MM.1S (cell line): ENCODE results near the gene PDYN.

ENCODE experiments used
- DNase-seq: peaks from one replicate; pipeline ENCODE4 v3.0.0-alpha.2; 2015
- H2AFZ ChIP-seq: fragments of 300-600 bp; sonication (generic); 2 replicates; pipeline ENCODE4 v1.6.0; 2016; ENCODE audit warnings: antibody characterized with exemption, low read length
- H3F3A ChIP-seq: fragments of 300-600 bp; sonication (generic); 2 replicates; pipeline ENCODE4 v1.6.1; 2016; ENCODE audit warnings: mild to moderate bottlenecking, antibody characterized with exemption, low read length, moderate library complexity, mixed read lengths; ENCODE audit not compliant: insufficient read depth
- H3K27ac ChIP-seq: fragments of 300-600 bp; sonication (generic); 2 replicates; pipeline ENCODE4 v1.5.1; 2016; ENCODE audit warnings: mild to moderate bottlenecking, low read length
- H3K27me3 ChIP-seq: fragments of 300-600 bp; sonication (generic); replicated peaks from 2 replicates; pipeline ENCODE4 v1.6.0; 2016; ENCODE audit warnings: low read length; ENCODE audit not compliant: insufficient read depth
- H3K36me3 ChIP-seq: fragments of 300-600 bp; sonication (generic); replicated peaks from 2 replicates; pipeline ENCODE4 v1.6.1; 2016; ENCODE audit warnings: mild to moderate bottlenecking, low read length, mixed read lengths; ENCODE audit not compliant: insufficient read depth
- H3K4me1 ChIP-seq: fragments of 300-600 bp; sonication (generic); 2 replicates; pipeline ENCODE4 v1.6.1; 2016; ENCODE audit warnings: low read length, mixed read lengths
- H3K4me2 ChIP-seq: fragments of 300-600 bp; sonication (generic); 2 replicates; pipeline ENCODE4 v1.6.0; 2016; ENCODE audit warnings: low read depth, low read length
- H3K4me3 ChIP-seq: fragments of 300-600 bp; sonication (generic); 2 replicates; pipeline ENCODE4 v1.5.1; 2016; ENCODE audit warnings: low read length, mixed read lengths
- H3K79me2 ChIP-seq: fragments of 300-600 bp; sonication (generic); 2 replicates; pipeline ENCODE4 v1.6.1; 2016; ENCODE audit warnings: mixed run types, low read length, mixed read lengths
- H3K9ac ChIP-seq: fragments of 300-600 bp; sonication (generic); 2 replicates; pipeline ENCODE4 v1.6.1; 2016; ENCODE audit warnings: low read length, mixed read lengths
- H3K9me2 ChIP-seq: fragments of 300-600 bp; sonication (generic); replicated peaks from 2 replicates; pipeline ENCODE4 v1.6.1; 2016; ENCODE audit warnings: mild to moderate bottlenecking, low read length, mixed read lengths; ENCODE audit not compliant: insufficient read depth
- H3K9me3 ChIP-seq: fragments of 300-600 bp; sonication (generic); replicated peaks from 2 replicates; pipeline ENCODE4 v1.6.1; 2016; ENCODE audit warnings: mild to moderate bottlenecking, low read length, mixed read lengths; ENCODE audit not compliant: insufficient read depth
- H4K20me1 ChIP-seq: fragments of 300-600 bp; sonication (generic); 2 replicates; pipeline ENCODE4 v1.6.1; 2016; ENCODE audit warnings: mild to moderate bottlenecking, low read length, moderate library complexity, mixed read lengths; ENCODE audit not compliant: insufficient read depth
- EZH2 ChIP-seq: fragments of 300-600 bp; sonication (generic); optimal IDR thresholded peaks from 2 replicates; pipeline ENCODE3; 2017; ENCODE audit warnings: low read depth, mild to moderate bottlenecking, antibody characterized with exemption, low read length, mixed read lengths
- EZH2phosphoT487 ChIP-seq: fragments of 300-600 bp; sonication (generic); IDR thresholded peaks from 2 replicates; pipeline ENCODE4 v1.6.1; 2018; ENCODE audit warnings: antibody characterized with exemption, low read length
- TF ChIP-seq, protein P1 (sequence below): fragments of 300-600 bp; sonication (generic); IDR thresholded peaks from 2 replicates; pipeline ENCODE4 v1.5.1; 2016; ENCODE audit warnings: antibody characterized with exemption, low read length, mixed read lengths

PDYN gene

DNA sequence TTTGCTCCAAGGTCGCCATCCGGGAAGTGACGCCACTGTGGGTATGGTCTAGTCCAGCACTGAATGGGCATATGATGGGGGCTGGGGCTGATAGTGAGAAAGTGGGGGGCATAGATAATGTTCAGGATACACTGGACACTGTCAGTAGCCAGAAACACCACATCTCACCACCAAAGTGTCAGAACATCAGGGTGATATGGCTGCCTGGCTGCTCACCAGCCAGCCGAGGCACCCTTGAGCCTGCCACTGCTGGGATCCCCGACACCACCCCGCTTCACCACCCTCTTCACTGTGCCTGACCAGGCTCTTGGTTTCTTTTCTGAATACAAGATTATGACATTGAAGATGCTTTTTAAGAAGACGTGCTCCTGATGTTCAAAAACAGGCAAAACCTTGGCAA, 51.8 kb downstream of the PDYN start:
- Histone ChIP-seq H3K27ac (no peak overlapping the region), H3F3A (no peaks in the 10 kb centered on the region), H3K27me3 (no peaks in the 10 kb centered on the region; the same call in 1 of the 2 replicates), H3K9me3 (no peaks in the 10 kb centered on the region), H3K9me2 (no peaks in the 10 kb centered on the region), H2AFZ (no peak overlapping the region), H3K36me3 (no peaks in the 10 kb centered on the region), H3K4me1 (no peaks in the 10 kb centered on the region), H3K79me2 (no peaks in the 10 kb centered on the region), H3K4me2 (no peak overlapping the region), H3K4me3 (no peak overlapping the region), H3K9ac (no peak overlapping the region), H4K20me1 (no peaks in the 10 kb centered on the region)
- TF ChIP-seq EZH2phosphoT487 = no peak
- TF ChIP-seq EZH2 = no peak
- TF ChIP-seq, protein P1, sequence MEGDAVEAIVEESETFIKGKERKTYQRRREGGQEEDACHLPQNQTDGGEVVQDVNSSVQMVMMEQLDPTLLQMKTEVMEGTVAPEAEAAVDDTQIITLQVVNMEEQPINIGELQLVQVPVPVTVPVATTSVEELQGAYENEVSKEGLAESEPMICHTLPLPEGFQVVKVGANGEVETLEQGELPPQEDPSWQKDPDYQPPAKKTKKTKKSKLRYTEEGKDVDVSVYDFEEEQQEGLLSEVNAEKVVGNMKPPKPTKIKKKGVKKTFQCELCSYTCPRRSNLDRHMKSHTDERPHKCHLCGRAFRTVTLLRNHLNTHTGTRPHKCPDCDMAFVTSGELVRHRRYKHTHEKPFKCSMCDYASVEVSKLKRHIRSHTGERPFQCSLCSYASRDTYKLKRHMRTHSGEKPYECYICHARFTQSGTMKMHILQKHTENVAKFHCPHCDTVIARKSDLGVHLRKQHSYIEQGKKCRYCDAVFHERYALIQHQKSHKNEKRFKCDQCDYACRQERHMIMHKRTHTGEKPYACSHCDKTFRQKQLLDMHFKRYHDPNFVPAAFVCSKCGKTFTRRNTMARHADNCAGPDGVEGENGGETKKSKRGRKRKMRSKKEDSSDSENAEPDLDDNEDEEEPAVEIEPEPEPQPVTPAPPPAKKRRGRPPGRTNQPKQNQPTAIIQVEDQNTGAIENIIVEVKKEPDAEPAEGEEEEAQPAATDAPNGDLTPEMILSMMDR = no peak
- no peak for DNase-seq

DNA sequence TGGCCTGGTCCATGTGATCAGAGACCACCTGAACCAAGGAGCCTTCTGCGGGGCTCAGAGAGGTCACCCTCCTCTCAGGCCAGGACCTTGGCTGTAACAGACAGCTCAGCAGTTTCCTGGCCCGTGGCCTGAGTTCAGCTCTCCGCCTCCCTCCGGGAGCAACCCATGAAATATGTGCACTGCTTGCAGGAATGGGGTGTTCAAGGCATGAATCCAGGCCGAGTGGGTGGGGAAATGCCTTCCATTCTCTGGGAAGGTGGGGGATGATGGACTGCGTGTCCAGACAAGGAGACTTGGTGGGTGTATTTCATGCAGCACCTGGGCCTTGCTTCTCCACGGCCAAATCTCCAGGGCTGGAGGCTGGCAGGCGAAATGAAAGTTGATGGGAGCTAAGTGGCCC, 52.6 kb downstream of the PDYN start:
- no peak for DNase-seq
- H3K4me3 ChIP-seq = no peak overlapping the region
- no peak overlapping the region for H3K27ac ChIP-seq

DNA sequence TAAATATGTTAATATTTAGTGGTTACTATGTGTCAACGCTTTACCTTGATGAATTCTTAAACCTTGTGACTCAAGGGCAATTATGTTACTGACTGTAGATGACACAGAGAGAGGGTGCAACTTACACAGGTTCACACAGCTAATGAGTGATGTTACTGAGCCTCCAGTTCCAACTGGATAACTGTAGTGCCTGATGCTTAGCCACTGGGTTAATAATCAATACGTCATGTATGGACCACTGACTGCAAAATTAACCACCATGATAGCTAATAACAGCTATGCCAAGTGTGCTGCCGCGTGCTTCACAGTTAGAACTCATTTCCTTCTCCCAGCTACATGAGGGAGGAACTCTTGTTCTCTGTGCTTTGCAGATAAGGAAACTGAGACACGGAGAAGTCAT, 53.3 kb downstream of the PDYN start:
- no peak for DNase-seq
- Histone ChIP-seq H3K79me2 (no peaks in the 10 kb centered on the region), H3K4me2 (no peak overlapping the region), H3K36me3 (no peaks in the 10 kb centered on the region), H3K27me3 (no peaks in the 10 kb centered on the region; the same call in 1 of the 2 replicates), H4K20me1 (no peaks in the 10 kb centered on the region), H2AFZ (no peak overlapping the region), H3K4me3 (no peak overlapping the region), H3K9me2 (no peaks in the 10 kb centered on the region), H3K4me1 (no peaks in the 10 kb centered on the region), H3K9me3 (no peaks in the 10 kb centered on the region), H3K27ac (no peak overlapping the region), H3K9ac (no peak overlapping the region), H3F3A (no peaks in the 10 kb centered on the region)
- no peak for TF ChIP-seq EZH2phosphoT487
- TF ChIP-seq, protein P1 = no peak
- no peak for TF ChIP-seq EZH2

More for the DNA sequence above, 52.6 kb downstream of the PDYN start:
- TF ChIP-seq EZH2 (no peak), EZH2phosphoT487 (no peak)
- TF ChIP-seq, protein P1 = no peak
- no peaks in the 10 kb centered on the region for H3F3A ChIP-seq
- no peaks in the 10 kb centered on the region for H4K20me1 ChIP-seq
- no peaks in the 10 kb centered on the region for H3K9me3 ChIP-seq
- no peak overlapping the region for H3K4me2 ChIP-seq
- no peak overlapping the region for H2AFZ ChIP-seq
- H3K36me3 ChIP-seq = no peaks in the 10 kb centered on the region
- no peaks in the 10 kb centered on the region; the same call in 1 of the 2 replicates for H3K27me3 ChIP-seq
- no peaks in the 10 kb centered on the region for H3K79me2 ChIP-seq
- H3K9ac ChIP-seq = no peak overlapping the region
- no peaks in the 10 kb centered on the region for H3K4me1 ChIP-seq
- H3K9me2 ChIP-seq = no peaks in the 10 kb centered on the region
